EH (cell line): ENCODE measurements around the gene SLC19A1.

Source experiments
- DNase-seq: peaks from one replicate; pipeline ENCODE4 v3.0.0-alpha.2; 2015; ENCODE audit warnings: low read depth

SLC19A1 gene

DNA sequence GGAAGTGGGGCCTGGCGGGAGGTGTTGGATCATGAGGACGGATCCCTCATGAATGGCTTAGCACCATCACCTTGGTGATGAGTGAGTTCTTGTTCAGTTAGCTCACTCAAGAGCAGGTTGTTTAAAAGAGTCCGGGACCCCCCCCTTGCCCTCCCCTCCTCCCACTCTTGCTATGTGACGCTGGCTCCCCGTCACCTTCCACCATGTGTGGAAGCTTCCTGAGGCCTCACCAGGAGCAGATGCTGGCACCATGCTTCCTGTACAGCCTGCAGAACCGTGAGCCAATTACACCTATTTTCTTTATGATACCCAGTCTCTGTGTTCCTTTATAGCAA, 3.0 kb upstream of the SLC19A1 start:
- DNase-seq: no peak

DNA sequence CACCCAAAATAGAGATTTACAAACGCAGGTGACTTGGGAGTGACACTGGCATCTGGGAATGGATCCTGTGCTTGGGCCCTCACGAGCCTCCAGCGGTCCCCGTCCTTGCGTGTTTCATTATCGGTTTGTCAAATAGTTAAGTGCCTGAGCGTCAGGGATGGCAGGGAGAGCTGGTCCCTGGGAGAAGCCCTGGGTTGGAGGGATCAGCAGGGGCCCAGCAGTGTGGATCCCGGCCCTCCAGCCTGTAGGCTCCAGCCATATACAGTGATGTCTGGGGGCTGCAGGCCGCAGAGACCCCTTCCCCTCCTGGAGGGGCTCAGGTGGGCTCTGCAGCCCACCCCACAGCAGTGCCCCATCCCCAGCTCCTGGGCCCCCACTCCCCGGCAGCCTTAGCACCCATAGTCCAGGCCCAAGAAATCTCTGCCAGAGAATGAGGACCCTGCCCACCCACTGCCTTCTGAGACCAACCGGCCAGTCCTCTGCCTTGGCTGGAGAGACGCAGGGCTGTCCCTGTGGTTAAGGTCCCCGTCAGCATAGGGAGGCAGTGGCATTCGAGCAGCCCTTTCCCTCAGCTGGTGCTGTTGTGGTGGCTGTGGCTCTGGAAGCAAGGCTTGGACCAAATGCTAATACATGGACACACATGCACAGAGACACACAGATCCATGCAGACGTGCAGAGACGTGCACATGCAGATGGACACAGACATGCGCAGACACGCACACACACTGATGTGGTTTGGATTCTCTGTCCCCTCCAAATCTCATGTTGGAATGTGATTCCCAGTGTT, 2.4 kb upstream of the SLC19A1 start:
- no peak for DNase-seq

DNA sequence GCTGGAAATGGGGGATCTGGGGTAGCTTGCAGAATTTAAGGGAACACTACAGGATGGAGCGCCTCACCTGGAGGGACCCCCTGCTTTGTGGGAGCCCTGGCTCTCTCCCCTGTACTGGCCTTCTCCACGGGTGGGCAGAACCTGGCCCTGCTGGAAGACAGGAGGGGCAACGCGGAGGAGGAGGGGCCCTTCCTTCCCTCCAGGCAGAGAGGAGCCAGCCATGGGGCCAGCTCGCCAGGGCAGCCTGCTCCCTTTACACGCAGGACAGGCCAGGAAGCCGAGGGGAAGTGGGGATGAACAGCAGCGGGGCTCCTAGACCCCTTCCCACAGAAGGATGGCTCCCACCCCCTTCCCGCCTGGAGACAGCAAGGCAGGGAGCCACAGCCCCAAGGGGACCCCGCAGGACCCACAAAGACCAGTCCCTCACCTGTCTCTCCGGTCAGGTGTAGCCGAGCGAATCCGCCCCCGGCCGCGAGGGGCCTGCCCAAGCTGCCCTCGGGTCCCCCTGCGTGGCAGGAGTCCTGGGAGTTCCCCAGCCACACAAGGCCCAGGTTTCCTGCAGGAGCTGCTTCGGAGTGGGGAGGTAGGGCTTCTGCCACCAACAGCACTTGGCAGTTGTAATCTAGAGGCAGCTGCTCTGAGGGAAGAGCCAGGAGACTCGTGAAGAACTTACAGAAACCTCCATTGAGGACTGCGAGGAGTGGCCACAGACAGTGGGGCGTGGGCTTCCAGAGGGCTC, 1.6 kb upstream of the SLC19A1 start:
- no peak for DNase-seq

GRCh38 chr21:45543371-45543709, 1.1 kb upstream of the SLC19A1 start:
- DNase-seq: no peak

GRCh38 chr21:45542667-45543370, 579 bp upstream of the SLC19A1 start:
- DNase-seq: no peak

DNA sequence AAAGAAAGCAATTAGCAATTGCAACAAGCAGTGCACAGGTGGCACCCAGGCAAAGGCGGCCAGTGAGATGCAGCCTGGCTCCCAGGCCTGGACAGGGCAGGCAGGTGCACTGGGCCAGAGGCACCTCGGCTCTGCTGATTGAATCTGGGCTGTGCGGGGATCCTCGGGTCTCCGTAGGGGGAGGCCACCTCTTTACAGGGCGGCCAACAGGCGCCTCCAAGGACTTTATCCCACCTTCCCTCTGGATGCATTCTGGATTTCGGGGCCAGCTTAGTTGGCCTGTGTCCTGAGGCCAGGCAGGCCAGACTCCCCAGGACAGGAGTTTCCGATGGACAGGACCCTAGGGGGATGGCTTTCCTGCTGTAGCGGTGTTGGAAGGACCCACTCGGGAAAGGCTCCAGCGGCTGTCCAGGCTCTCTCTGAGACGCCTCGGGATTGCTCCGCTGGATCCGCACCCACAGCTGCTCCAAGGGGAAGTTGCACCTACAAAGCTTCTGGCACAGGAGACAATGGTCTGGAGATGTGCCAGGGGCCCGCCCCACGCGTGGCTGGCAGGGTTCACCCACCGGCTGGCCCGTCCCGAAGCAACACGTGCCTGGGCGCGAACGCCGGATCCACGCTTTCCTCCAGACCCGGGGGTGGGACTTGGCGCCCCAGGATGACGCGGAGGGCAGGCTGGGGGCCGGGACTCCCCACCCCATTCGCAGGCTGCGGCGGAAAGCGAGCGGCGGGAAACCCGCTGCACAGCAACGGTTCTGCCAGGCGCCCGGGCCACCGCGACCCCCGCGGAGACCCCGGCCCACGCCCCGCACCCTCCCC, 810 bp downstream of the SLC19A1 start:
- DNase-seq: peak; percentile 54

DNA sequence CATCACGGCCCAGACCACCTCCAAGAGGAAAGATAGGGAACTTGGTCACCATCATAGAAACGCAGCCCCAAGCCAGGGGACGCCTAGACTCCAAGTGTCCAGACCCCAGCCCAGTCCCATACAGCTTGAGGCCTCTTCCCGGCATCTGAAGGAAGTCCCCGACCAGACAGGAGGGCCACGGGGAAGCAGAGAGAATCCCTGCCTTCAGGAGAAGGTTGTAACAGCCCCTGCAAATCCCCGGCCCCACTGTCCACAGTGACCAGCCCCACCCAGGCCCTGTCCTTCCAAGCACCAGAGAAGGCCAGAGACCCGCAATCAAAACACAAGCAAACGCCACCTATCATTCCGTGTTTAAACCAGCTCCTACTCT, 1.7 kb downstream of the SLC19A1 start:
- DNase-seq: no peak

- no peak for DNase-seq
Measured at GRCh38 chr21:45539796-45540600, 2.2 kb downstream of the SLC19A1 start.

- no peak for DNase-seq
Measured at GRCh38 chr21:45539046-45539795, 3.0 kb downstream of the SLC19A1 start.

- no peak for DNase-seq
Measured at GRCh38 chr21:45538381-45539045, 3.7 kb downstream of the SLC19A1 start.

DNA sequence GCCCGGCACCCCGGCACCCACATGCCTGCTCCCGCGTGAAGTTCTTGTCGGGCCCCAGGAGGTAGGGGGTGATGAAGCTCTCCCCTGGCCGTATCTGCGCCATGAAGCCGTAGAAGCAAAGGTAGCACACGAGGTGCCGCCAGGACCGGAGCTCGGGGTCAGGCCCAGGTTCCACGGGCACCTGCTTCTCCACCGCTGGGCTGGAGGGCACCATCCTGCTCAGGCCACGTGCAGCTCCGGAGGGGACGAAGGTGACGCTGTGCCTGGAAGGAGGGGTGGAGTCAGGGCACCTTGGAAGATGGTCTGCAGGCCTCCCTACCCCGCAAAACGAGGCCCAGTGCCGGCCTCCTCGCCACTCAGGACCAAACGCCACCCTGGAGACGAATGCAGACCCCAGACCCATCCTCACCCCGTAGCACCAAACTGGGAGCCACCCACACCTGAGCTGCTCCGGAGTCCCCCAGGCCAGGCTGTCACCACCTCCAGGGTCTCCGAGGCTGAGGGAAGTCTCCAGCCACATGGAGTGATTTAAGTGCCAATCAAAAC, 4.4 kb downstream of the SLC19A1 start:
- no peak for DNase-seq

DNA sequence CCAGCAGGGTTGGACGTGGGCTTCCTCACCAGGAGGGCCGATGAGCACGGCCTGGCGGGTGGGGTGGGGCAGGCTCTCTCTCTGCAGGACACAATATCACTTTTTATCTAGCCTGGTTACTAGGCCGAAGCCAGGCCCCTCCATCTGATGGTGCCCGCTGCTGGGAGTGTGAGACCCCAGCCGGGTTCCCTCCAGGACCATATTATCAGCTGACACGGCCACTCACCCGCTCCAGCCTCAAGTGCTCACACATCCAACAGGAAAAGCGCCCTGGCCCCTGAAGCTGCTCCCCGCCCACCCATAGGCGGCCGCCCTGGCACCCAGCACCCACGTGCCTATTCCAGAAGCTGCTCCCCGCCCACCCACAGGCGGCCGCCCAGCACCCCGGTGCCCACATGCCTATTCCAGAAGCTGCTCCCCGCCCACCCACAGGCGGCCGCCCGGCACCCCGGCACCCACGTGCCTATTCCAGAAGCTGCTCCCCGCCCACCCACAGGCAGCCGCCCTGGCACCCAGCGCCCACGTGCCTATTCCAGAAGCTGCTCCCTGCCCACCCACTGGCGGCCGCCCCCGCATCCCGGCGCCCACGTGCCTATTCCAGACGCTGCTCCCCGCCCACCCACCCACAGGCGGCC, 5.0 kb downstream of the SLC19A1 start:
- no peak for DNase-seq

- no peak for DNase-seq
Measured at GRCh38 chr21:45536301-45537081, 5.7 kb downstream of the SLC19A1 start.

- no peak for DNase-seq
Measured at GRCh38 chr21:45535341-45536081, 6.7 kb downstream of the SLC19A1 start.

- no peak for DNase-seq
Measured at GRCh38 chr21:45534636-45535331, 7.5 kb downstream of the SLC19A1 start.

GRCh38 chr21:45533846-45534635, 8.2 kb downstream of the SLC19A1 start:
- DNase-seq: no peak
